Ishikawa (cell line): ENCODE measurements around the gene MUC12.

Experiments used
- CEBPB ChIP-seq: IDR thresholded peaks from 2 replicates; pipeline ENCODE4 v1.6.1; 2012
- CREB1 ChIP-seq: IDR thresholded peaks from 2 replicates; pipeline ENCODE4 v1.6.1; 2012; ENCODE audit warnings: low read depth
- EGR1 ChIP-seq: IDR thresholded peaks from 2 replicates; pipeline ENCODE4 v1.6.1; 2012
- EP300 ChIP-seq: IDR thresholded peaks from 2 replicates; pipeline ENCODE4 v1.6.1; 2012; ENCODE audit warnings: borderline replicate concordance
- FOXM1 ChIP-seq: IDR thresholded peaks from 2 replicates; pipeline ENCODE4 v1.6.1; 2012; ENCODE audit warnings: low read depth, borderline replicate concordance
- MAX ChIP-seq: IDR thresholded peaks from 2 replicates; pipeline ENCODE4 v1.6.1; 2012
- NFIC ChIP-seq: IDR thresholded peaks from 2 replicates; pipeline ENCODE4 v1.6.1; 2012
- RAD21 ChIP-seq: IDR thresholded peaks from 2 replicates; pipeline ENCODE4 v1.6.1; 2012; ENCODE audit warnings: low read depth
- REST ChIP-seq: IDR thresholded peaks from 2 replicates; pipeline ENCODE4 v1.6.1; 2012; ENCODE audit warnings: low read depth, mild to moderate bottlenecking
- TAF1 ChIP-seq: IDR thresholded peaks from 2 replicates; pipeline ENCODE4 v1.6.1; 2012; ENCODE audit warnings: low read depth, mild to moderate bottlenecking
- TCF12 ChIP-seq: IDR thresholded peaks from 2 replicates; pipeline ENCODE4 v1.6.1; 2012; ENCODE audit warnings: low read depth
- TEAD4 ChIP-seq: IDR thresholded peaks from 2 replicates; pipeline ENCODE4 v1.6.1; 2012
- YY1 ChIP-seq: IDR thresholded peaks from 2 replicates; pipeline ENCODE4 v1.6.1; 2012; ENCODE audit warnings: low read depth
- ZBTB7A ChIP-seq: IDR thresholded peaks from 2 replicates; pipeline ENCODE4 v1.6.1; 2012; ENCODE audit warnings: low read depth

The MUC12 gene

GRCh38 chr7:100963874-100964273, 5.5 kb upstream of the MUC12 start:
- no peak for TF ChIP-seq EP300
- no peak for TF ChIP-seq RAD21
- no peak for TF ChIP-seq NFIC

GRCh38 chr7:100964630-100965029, 4.7 kb upstream of the MUC12 start:
- TF ChIP-seq FOXM1, result no peak
- TF ChIP-seq REST, result no peak
- no peak for TF ChIP-seq YY1
- TF ChIP-seq MAX, result no peak
- TF ChIP-seq TEAD4, result no peak
- TF ChIP-seq RAD21, result no peak
- TF ChIP-seq TAF1, result no peak
- no peak for TF ChIP-seq EP300
- TF ChIP-seq NFIC, result no peak
- no peak for TF ChIP-seq CREB1
- TF ChIP-seq ZBTB7A, result no peak

- TF ChIP-seq FOXM1 (no peak), CREB1 (no peak), RAD21 (no peak), TEAD4 (no peak), ZBTB7A (no peak), TCF12 (no peak)
These were observed 4.2 kb upstream of the MUC12 start for GRCh38 chr7:100965045-100965722.

GRCh38 chr7:100965723-100966541, 3.4 kb upstream of the MUC12 start:
- TF ChIP-seq REST (no peak), EGR1 (0 out of 2 replicates have a peak, but pooled peaks have one; percentile 28), ZBTB7A (peak; percentile 69; the same call in 1 of the 2 replicates), MAX (0 out of 2 replicates have a peak, but pooled peaks have one; percentile 38), EP300 (0 out of 2 replicates have a peak, but pooled peaks have one; percentile 21), RAD21 (peak; percentile 65)

GRCh38 chr7:100966542-100967291, 2.6 kb upstream of the MUC12 start:
- TF ChIP-seq ZBTB7A, result 0 out of 2 replicates have a peak, but pooled peaks have one; percentile 4
- TF ChIP-seq CEBPB, result no peak

- no peak for TF ChIP-seq RAD21
- TF ChIP-seq CEBPB, result no peak
These were observed 2.0 kb upstream of the MUC12 start for GRCh38 chr7:100967292-100967863.

GRCh38 chr7:100968031-100968430, 1.3 kb upstream of the MUC12 start:
- TF ChIP-seq NFIC (no peak), REST (no peak), EGR1 (no peak), CREB1 (no peak), ZBTB7A (no peak), RAD21 (no peak), MAX (no peak)
